Astrocyte of the cerebellum (primary cell): Measurements from ENCODE around the gene SIGLEC10.

Experiments
- DNase-seq: peaks from one replicate; pipeline ENCODE4 v3.0.0-alpha.2; 2011; ENCODE audit warnings: low read depth
- H3K4me3 ChIP-seq: 2 replicates; pipeline ENCODE4 v1.5.1; 2011; ENCODE audit warnings: mild to moderate bottlenecking, low read depth, low read length, moderate library complexity
- CTCF ChIP-seq: IDR thresholded peaks from 2 replicates; pipeline ENCODE4 v1.5.1; 2012; ENCODE audit warnings: low read length, low read depth, moderate library complexity, mild to moderate bottlenecking; ENCODE audit errors: missing control alignments
- in situ Hi-C: cut with HindIII; loops from 2 replicates; pipeline ENCODE4 v1.10.0; 2017; ENCODE audit warnings: low sequenced_read_pairs

The SIGLEC10 gene

DNA sequence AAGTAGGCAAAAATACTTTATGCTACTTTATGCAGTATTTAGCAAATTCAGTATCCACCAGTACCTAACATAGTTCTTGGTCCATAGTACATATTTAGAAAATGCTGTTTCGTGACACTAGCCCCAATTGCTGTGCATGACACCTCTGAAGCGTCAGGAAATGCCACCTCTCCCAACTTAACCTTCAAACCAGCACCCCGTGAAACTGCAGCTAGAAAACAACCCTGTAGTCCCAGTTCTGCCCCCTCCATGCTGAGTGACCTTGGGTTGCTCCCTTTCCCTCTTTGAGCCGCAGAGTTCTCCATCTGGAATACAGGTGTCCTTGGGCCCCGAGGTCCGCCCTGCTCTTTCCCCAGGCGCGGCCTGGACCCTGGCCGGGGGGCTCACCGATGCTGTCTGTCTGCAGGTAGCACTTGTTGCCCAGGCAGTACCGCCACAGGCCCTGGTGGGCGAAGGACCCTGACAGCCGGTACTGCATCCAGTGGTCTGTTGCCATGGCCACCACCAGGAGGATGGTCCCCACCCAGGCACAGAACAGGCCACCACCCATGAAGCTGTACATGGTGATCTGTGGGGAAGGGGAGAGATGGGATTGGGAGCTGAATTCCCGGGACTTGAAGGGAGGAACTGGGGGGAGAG is 30.4 kb downstream of the SIGLEC10 start:
- DNase-seq: no peak
- no peak for TF ChIP-seq CTCF
- no peak overlapping the region for H3K4me3 ChIP-seq
- in situ Hi-C loops: no loop called here

GRCh38 chr19:51382004-51382403 is 35.4 kb downstream of the SIGLEC10 start:
- no peak for TF ChIP-seq CTCF
- in situ Hi-C loops: no loop called here

DNA sequence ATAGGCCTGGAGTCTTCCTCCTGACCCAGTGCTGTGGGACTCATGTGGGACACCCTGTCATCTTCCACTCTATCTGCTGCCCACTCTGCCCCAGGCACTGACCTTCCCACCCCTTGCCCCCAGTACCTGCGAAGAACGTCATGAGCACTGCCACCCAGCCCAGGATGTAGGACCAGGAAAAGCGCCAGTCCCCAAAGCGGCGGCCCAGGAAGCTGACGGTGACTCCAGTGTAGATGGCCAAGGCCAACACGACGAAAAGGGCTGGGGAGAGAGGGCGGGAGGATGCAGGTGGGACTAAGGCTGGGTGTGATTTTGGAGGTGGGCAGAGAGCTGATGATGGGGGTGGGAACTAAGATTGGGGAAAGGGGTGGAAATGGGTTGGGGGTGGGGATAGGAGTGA is 37.1 kb downstream of the SIGLEC10 start:
- in situ Hi-C loops: no loop called here
- no peak for DNase-seq
- no peak overlapping the region for H3K4me3 ChIP-seq
- no peak for TF ChIP-seq CTCF

More at GRCh38 chr19:51382004-51382403, 35.4 kb downstream of the SIGLEC10 start:
- DNase-seq: no peak
- no peak overlapping the region for H3K4me3 ChIP-seq

- TF ChIP-seq CTCF: no peak
- no peak for DNase-seq
- in situ Hi-C loops: no loop called here
- no peak overlapping the region for H3K4me3 ChIP-seq
Measured at GRCh38 chr19:51377422-51377821, 40.0 kb downstream of the SIGLEC10 start.

GRCh38 chr19:51375504-51376221 is 41.8 kb downstream of the SIGLEC10 start:
- no peak for DNase-seq
- TF ChIP-seq CTCF: no peak
- in situ Hi-C loops: no loop called here
- no peak overlapping the region for H3K4me3 ChIP-seq

DNA sequence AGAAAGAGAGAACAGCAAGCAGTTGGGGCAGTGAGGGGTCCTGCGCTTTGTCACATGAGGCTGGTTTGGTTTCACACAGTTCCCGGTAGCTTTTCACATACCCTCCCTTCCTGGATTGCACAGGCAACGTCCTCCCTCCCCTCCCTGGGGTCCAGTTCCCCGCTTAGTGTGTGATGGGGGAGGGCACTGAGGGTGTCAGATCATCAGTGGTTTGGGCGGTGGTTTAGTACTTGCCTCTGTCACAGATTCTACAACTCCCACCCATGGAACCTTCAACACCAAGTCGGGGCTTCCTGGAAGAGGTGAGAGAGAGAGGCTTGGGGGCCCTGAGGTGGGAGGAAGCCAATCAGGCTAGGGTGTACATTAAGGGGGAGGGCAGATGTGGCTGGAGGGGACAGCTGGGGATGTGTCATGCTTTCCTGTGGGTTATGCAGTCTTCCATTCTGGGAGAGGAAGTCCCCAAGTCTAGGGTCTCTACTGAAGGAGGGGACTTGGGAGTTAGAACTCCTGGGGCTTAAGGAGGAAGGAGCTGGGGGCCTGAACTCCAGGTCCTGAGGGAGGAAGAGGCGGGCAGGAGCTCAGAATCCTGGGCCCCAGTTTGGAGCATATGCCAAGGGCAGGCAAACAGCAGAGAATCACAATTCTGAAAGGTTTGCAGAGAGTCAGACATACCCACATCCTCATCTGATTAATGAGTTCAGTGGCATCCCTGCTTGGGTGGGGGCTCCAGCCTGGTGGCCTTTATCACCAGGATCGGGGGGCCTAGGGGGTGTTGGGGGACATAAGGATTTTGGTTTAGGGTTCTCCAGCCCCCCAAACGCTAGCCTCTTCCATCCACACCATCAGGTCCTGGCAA is 44.6 kb downstream of the SIGLEC10 start, which contains the start of gene NKG7:
TSS of gene NKG7 (minus strand) at position 6 of the 856 bp plus-strand sequence. CDS start 119 bp downstream, outside the sequence.
- no peak for TF ChIP-seq CTCF
- in situ Hi-C loops: no loop called here
- no peak for DNase-seq
- no peak within 1 kb of the TSS for H3K4me3 ChIP-seq
